Mucosa of descending colon (tissue), 3 donors: ENCODE data around the gene FKBP5. TPM values are rescaled to one million over a fixed set of nuclear protein-coding genes. Genes with fewer than 3 reads are reported as not detected.

Source experiments
- ATAC-seq: fragments of 200-7000 bp; cut with Tn5 transposase; one replicate; pipeline ENCODE4 v1.9.1; 2020; ENCODE audit warnings: mild to moderate bottlenecking, moderate library complexity
- DNase-seq, 3 donors: peaks; one replicate each; pipeline ENCODE4 v3.0.0-alpha.2; 2020
- H3K36me3 ChIP-seq: fragments of 200-600 bp; one replicate; pipeline ENCODE4 v1.8.0; 2021; ENCODE audit warnings: low read depth, mild to moderate bottlenecking
- H3K4me1 ChIP-seq: fragments of 200-600 bp; one replicate; pipeline ENCODE4 v1.8.0; 2021; ENCODE audit warnings: low read depth, mild to moderate bottlenecking
- H3K4me3 ChIP-seq: fragments of 200-600 bp; one replicate; pipeline ENCODE4 v1.8.0; 2021; ENCODE audit warnings: mild to moderate bottlenecking
- H3K9me3 ChIP-seq: fragments of 200-600 bp; one replicate; pipeline ENCODE4 v1.8.0; 2021; ENCODE audit warnings: mild to moderate bottlenecking
- CTCF ChIP-seq: fragments of 200-600 bp; IDR thresholded peaks from one replicate; pipeline ENCODE4 v1.8.0; 2022; ENCODE audit warnings: antibody characterized with exemption, mild to moderate bottlenecking
- intact Hi-C, 2 donors: fragments of 100-400 bp; cut with DNase I in 1 of 2; cut with micrococcal nuclease in 1 of 2; formaldehyde crosslinking; loops; one replicate each; pipeline versions ENCODE4 v1.11.0 to v1.11.1; 2022; cut with DNase I, micrococcal nuclease
- total RNA-seq, 3 donors: library from RNA; stranded (reverse); fragmentation: NEBNext Ultra II Directional in 2 of 3; extraction: Animal tissue kit (Norgen Biotek cat#: 25700) in 2 of 3; gene quantifications; one replicate each; pipeline versions ENCODE4 v1.2.1 to v1.2.4, GENCODE V29; 2021 to 2023
- donor health status: DM: no; HTN: no; CAD: no; lungs with moderate emphysema.
- donor health status: DM: no; HTN: no; CAD: no.
- donor health status: DM: no; HTN: yes; CAD: no.

FKBP5 gene
- total RNA-seq, 3 donors from 2014 or later = 22.1 to 174 (median 150) TPM

GRCh38 chr6:35633579-35634089 is 55.1 kb downstream of the FKBP5 start:
- Histone ChIP-seq H3K4me1 (peaks cover 2% of the 10 kb centered on the region), H3K4me3 (no peak overlapping the region), H3K36me3 (peaks cover 10% of the 10 kb centered on the region), H3K9me3 (no peaks in the 10 kb centered on the region)
- ATAC-seq (no peak), DNase-seq (no peak)
- no peak for TF ChIP-seq CTCF
- intact Hi-C loops = no loop called here

GRCh38 chr6:35629876-35630378 is 58.8 kb downstream of the FKBP5 start:
- Histone ChIP-seq H3K36me3 (no peaks in the 10 kb centered on the region), H3K4me3 (no peak overlapping the region), H3K4me1 (peaks cover 2% of the 10 kb centered on the region), H3K9me3 (no peaks in the 10 kb centered on the region)
- ATAC-seq = no peak
- intact Hi-C loops = no loop called here
- no peak for TF ChIP-seq CTCF
- DNase-seq = no peak

- H3K9me3 ChIP-seq = no peaks in the 10 kb centered on the region
- no peaks in the 10 kb centered on the region for H3K36me3 ChIP-seq
- H3K4me3 ChIP-seq = no peak overlapping the region
- DNase-seq (no peak), ATAC-seq (no peak)
- peaks cover 2% of the 10 kb centered on the region for H3K4me1 ChIP-seq
- intact Hi-C loops = no loop called here
- no peak for TF ChIP-seq CTCF
Measured at GRCh38 chr6:35626401-35626800, 62.3 kb downstream of the FKBP5 start.

- DNase-seq = no peak
- TF ChIP-seq CTCF = no peak
- intact Hi-C loops = no loop called here
- no peaks in the 10 kb centered on the region for H3K36me3 ChIP-seq
- peak; percentile 42 for ATAC-seq
- no peaks in the 10 kb centered on the region for H3K4me1 ChIP-seq
- no peaks in the 10 kb centered on the region for H3K9me3 ChIP-seq
- H3K4me3 ChIP-seq = no peak overlapping the region
Measured at GRCh38 chr6:35624341-35625070, 64.2 kb downstream of the FKBP5 start.

- DNase-seq = no peak
- Histone ChIP-seq H3K4me1 (no peaks in the 10 kb centered on the region), H3K4me3 (no peak overlapping the region), H3K36me3 (peaks cover 7% of the 10 kb centered on the region), H3K9me3 (no peaks in the 10 kb centered on the region)
- intact Hi-C loops = no loop called here
- no peak for TF ChIP-seq CTCF
- ATAC-seq = no peak
Measured at GRCh38 chr6:35622283-35622682, 66.4 kb downstream of the FKBP5 start.
